Measurements from ENCODE around the gene SOX5.

- TF ChIP-seq, protein P1, sequence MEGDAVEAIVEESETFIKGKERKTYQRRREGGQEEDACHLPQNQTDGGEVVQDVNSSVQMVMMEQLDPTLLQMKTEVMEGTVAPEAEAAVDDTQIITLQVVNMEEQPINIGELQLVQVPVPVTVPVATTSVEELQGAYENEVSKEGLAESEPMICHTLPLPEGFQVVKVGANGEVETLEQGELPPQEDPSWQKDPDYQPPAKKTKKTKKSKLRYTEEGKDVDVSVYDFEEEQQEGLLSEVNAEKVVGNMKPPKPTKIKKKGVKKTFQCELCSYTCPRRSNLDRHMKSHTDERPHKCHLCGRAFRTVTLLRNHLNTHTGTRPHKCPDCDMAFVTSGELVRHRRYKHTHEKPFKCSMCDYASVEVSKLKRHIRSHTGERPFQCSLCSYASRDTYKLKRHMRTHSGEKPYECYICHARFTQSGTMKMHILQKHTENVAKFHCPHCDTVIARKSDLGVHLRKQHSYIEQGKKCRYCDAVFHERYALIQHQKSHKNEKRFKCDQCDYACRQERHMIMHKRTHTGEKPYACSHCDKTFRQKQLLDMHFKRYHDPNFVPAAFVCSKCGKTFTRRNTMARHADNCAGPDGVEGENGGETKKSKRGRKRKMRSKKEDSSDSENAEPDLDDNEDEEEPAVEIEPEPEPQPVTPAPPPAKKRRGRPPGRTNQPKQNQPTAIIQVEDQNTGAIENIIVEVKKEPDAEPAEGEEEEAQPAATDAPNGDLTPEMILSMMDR (IDR thresholded peaks at IDR 0.05), result no peak
- no peak for TF ChIP-seq POLR2A (IDR thresholded peaks at IDR 0.05)
Observed at GRCh38 chr12:23954332-23954731, 4.9 kb upstream of the SOX5 start.

Data from heart left ventricle (tissue), 13 donors.